ENCODE measurements around the gene AGXT2.
"Not testable (repeated sequence)": the region's sequence is repeated elsewhere in the genome, so short reads cannot be mapped to it uniquely, and the experiment has no call there.

AGXT2 gene

GRCh38 chr5:35050541-35051126 is 2.9 kb upstream of the AGXT2 start:
- no peak for DNase-seq (ENCODE audit: low read depth in 2 of 2)

GRCh38 chr5:35048910-35049309 is 1.2 kb upstream of the AGXT2 start:
- DNase-seq (ENCODE audit: low read depth in 2 of 2), result no peak

GRCh38 chr5:35046774-35047173 is 975 bp downstream of the AGXT2 start:
- DNase-seq (ENCODE audit: low read depth in 2 of 2), result no peak

- DNase-seq (ENCODE audit: low read depth in 2 of 2), result no peak
Observed at GRCh38 chr5:35045280-35045679, 2.5 kb downstream of the AGXT2 start.

- no peak for DNase-seq (ENCODE audit: low read depth in 2 of 2)
Observed at GRCh38 chr5:35044649-35045048, 3.1 kb downstream of the AGXT2 start.

- no peak for DNase-seq (ENCODE audit: low read depth in 2 of 2)
Observed at GRCh38 chr5:35042781-35043180, 5.0 kb downstream of the AGXT2 start.

GRCh38 chr5:35041261-35041660 is 6.5 kb downstream of the AGXT2 start:
- DNase-seq (ENCODE audit: low read depth in 2 of 2), result no peak

- no peak for DNase-seq (ENCODE audit: low read depth in 2 of 2)
Observed at GRCh38 chr5:35038891-35039290, 8.9 kb downstream of the AGXT2 start.

- no peak for DNase-seq (ENCODE audit: low read depth in 2 of 2)
Observed at GRCh38 chr5:35036536-35036935, 11.2 kb downstream of the AGXT2 start.

- not testable (repeated sequence) for DNase-seq (ENCODE audit: low read depth in 2 of 2)
Observed at GRCh38 chr5:35035929-35036328, 11.8 kb downstream of the AGXT2 start.

GRCh38 chr5:35035271-35035670 is 12.5 kb downstream of the AGXT2 start:
- DNase-seq (ENCODE audit: low read depth in 2 of 2), result no peak

GRCh38 chr5:35032356-35032755 is 15.4 kb downstream of the AGXT2 start:
- no peak for DNase-seq (ENCODE audit: low read depth in 2 of 2)

GRCh38 chr5:35031276-35031675 is 16.5 kb downstream of the AGXT2 start:
- DNase-seq (ENCODE audit: low read depth in 2 of 2), result no peak

GRCh38 chr5:35030426-35031100 is 17.2 kb downstream of the AGXT2 start:
- DNase-seq (ENCODE audit: low read depth in 2 of 2), result no peak

GRCh38 chr5:35029333-35029732 is 18.4 kb downstream of the AGXT2 start:
- DNase-seq (ENCODE audit: low read depth in 2 of 2), result no peak

GRCh38 chr5:35026941-35027340 is 20.8 kb downstream of the AGXT2 start:
- no peak for DNase-seq (ENCODE audit: low read depth in 2 of 2)

GRCh38 chr5:35026280-35026840 is 21.4 kb downstream of the AGXT2 start:
- no peak for DNase-seq (ENCODE audit: low read depth in 2 of 2)

GRCh38 chr5:35024911-35025510 is 22.7 kb downstream of the AGXT2 start:
- no peak for DNase-seq (ENCODE audit: low read depth in 2 of 2)

- no peak for DNase-seq (ENCODE audit: low read depth in 2 of 2)
Observed at GRCh38 chr5:35023391-35024178, 24.2 kb downstream of the AGXT2 start.

- DNase-seq (ENCODE audit: low read depth in 2 of 2), result no peak
Observed at GRCh38 chr5:35016174-35017051, 31.3 kb downstream of the AGXT2 start.

GRCh38 chr5:35015063-35015462 is 32.7 kb downstream of the AGXT2 start:
- DNase-seq (ENCODE audit: low read depth in 2 of 2), result no peak
